Adipocyte (in vitro differentiated cells): Measurements from ENCODE around the gene PGGHG.
"Not testable (repeated sequence)": the region's sequence is repeated elsewhere in the genome, so short reads cannot be mapped to it uniquely, and the experiment has no call there.

Source experiments
- DNase-seq: peaks from one replicate; pipeline ENCODE4 v3.0.0-alpha.2; 2015; ENCODE audit warnings: low read depth
- H3K27me3 ChIP-seq: replicated peaks from 2 replicates; pipeline ENCODE4 v1.7.0; 2013; ENCODE audit warnings: mild to moderate bottlenecking, low read length, moderate library complexity; ENCODE audit not compliant: control insufficient read depth, insufficient read depth
- H3K36me3 ChIP-seq: 2 replicates; pipeline ENCODE4 v1.7.0; 2013; ENCODE audit warnings: low read length, mild to moderate bottlenecking, moderate library complexity; ENCODE audit not compliant: control insufficient read depth, insufficient read depth, severe bottlenecking
- H3K4me1 ChIP-seq: 2 replicates; pipeline ENCODE4 v1.7.0; 2013; ENCODE audit warnings: mild to moderate bottlenecking, low read length, moderate library complexity; ENCODE audit not compliant: control insufficient read depth, insufficient read depth
- H3K4me3 ChIP-seq: 2 replicates; pipeline ENCODE4 v1.7.0; 2013; ENCODE audit warnings: mild to moderate bottlenecking, low read length, moderate library complexity
- H3K9ac ChIP-seq: 2 replicates; pipeline ENCODE4 v1.7.0; 2013; ENCODE audit warnings: mild to moderate bottlenecking, low read length, moderate library complexity
- H3K9me3 ChIP-seq: 2 replicates; pipeline ENCODE4 v1.7.0; 2013; ENCODE audit warnings: mild to moderate bottlenecking, low read length, moderate library complexity; ENCODE audit not compliant: control insufficient read depth

Gene PGGHG

GRCh38 chr11:314554-314875, 25.6 kb downstream of the PGGHG start:
- not testable (repeated sequence) for H3K27me3 ChIP-seq, H3K36me3 ChIP-seq, H3K9me3 ChIP-seq, DNase-seq
- H3K9ac ChIP-seq: peak overlapping the region; percentile 85
- peak overlapping the region; percentile 80 for H3K4me3 ChIP-seq
- H3K4me1 ChIP-seq: peaks cover 32% of the 10 kb centered on the region

- H3K36me3 ChIP-seq: no peaks in the 10 kb centered on the region
- no peaks in the 10 kb centered on the region for H3K27me3 ChIP-seq
- peaks cover 27% of the 10 kb centered on the region for H3K4me1 ChIP-seq
- DNase-seq: no peak
- H3K9me3 ChIP-seq: no peaks in the 10 kb centered on the region
- H3K4me3 ChIP-seq: peak overlapping the region; percentile 80
- H3K9ac ChIP-seq: peak overlapping the region; percentile 85
Observed at GRCh38 chr11:315051-315481, 26.1 kb downstream of the PGGHG start.

- H3K4me3 ChIP-seq: peak overlapping the region; percentile 80
- H3K9ac ChIP-seq: peak overlapping the region; percentile 85
- no peak for DNase-seq
- peaks cover 27% of the 10 kb centered on the region for H3K4me1 ChIP-seq
- no peaks in the 10 kb centered on the region for H3K36me3 ChIP-seq
- H3K27me3 ChIP-seq: no peaks in the 10 kb centered on the region
- H3K9me3 ChIP-seq: no peaks in the 10 kb centered on the region
Observed at GRCh38 chr11:315516-315994, 26.6 kb downstream of the PGGHG start.

GRCh38 chr11:316031-316701, 27.2 kb downstream of the PGGHG start:
- Histone ChIP-seq H3K9ac (peak overlapping the region; percentile 85), H3K27me3 (no peaks in the 10 kb centered on the region), H3K4me1 (peaks cover 31% of the 10 kb centered on the region), H3K4me3 (peak overlapping the region; percentile 80), H3K36me3 (no peaks in the 10 kb centered on the region), H3K9me3 (no peaks in the 10 kb centered on the region)
- DNase-seq: no peak

- H3K27me3 ChIP-seq: no peaks in the 10 kb centered on the region
Observed at GRCh38 chr11:316891-317301, 28.0 kb downstream of the PGGHG start.

GRCh38 chr11:317668-318404, 28.9 kb downstream of the PGGHG start:
- not testable (repeated sequence) for H3K36me3 ChIP-seq, H3K27me3 ChIP-seq, H3K9me3 ChIP-seq, DNase-seq
- peak overlapping the region; percentile 28 for H3K4me3 ChIP-seq
- H3K4me1 ChIP-seq: peaks cover 22% of the 10 kb centered on the region
- peak overlapping the region; percentile 49 for H3K9ac ChIP-seq

More at GRCh38 chr11:316891-317301, 28.0 kb downstream of the PGGHG start:
- no peak for DNase-seq
- Histone ChIP-seq H3K9ac (peak overlapping the region; percentile 85), H3K4me1 (peaks cover 29% of the 10 kb centered on the region), H3K9me3 (no peaks in the 10 kb centered on the region), H3K36me3 (no peaks in the 10 kb centered on the region), H3K4me3 (peak overlapping the region; percentile 80)

- H3K9ac ChIP-seq: peak overlapping the region; percentile 91
- H3K9me3 ChIP-seq, H3K27me3 ChIP-seq, H3K36me3 ChIP-seq, DNase-seq: not testable (repeated sequence)
- peak overlapping the region; percentile 89 for H3K4me3 ChIP-seq
- H3K4me1 ChIP-seq: peaks cover 15% of the 10 kb centered on the region
Observed at GRCh38 chr11:318405-319120, 29.6 kb downstream of the PGGHG start.

GRCh38 chr11:319121-319887, 30.4 kb downstream of the PGGHG start:
- not testable (repeated sequence) for DNase-seq, H3K27me3 ChIP-seq, H3K9me3 ChIP-seq, H3K36me3 ChIP-seq
- H3K9ac ChIP-seq: peak overlapping the region; percentile 91
- peak overlapping the region; percentile 89 for H3K4me3 ChIP-seq
- H3K4me1 ChIP-seq: peaks cover 19% of the 10 kb centered on the region

- DNase-seq, H3K27me3 ChIP-seq, H3K36me3 ChIP-seq, H3K9me3 ChIP-seq: not testable (repeated sequence)
- Histone ChIP-seq H3K9ac (peak overlapping the region; percentile 91), H3K4me1 (peaks cover 25% of the 10 kb centered on the region), H3K4me3 (peak overlapping the region; percentile 89)
Observed at GRCh38 chr11:319888-320273, 31.0 kb downstream of the PGGHG start.

GRCh38 chr11:324156-324555, 35.2 kb downstream of the PGGHG start:
- H3K36me3 ChIP-seq: no peaks in the 10 kb centered on the region
- DNase-seq: no peak
- H3K27me3 ChIP-seq: no peaks in the 10 kb centered on the region
- peaks cover 39% of the 10 kb centered on the region for H3K4me1 ChIP-seq
- peak overlapping the region; percentile 86 for H3K9ac ChIP-seq
- H3K4me3 ChIP-seq: no peak overlapping the region
- no peaks in the 10 kb centered on the region for H3K9me3 ChIP-seq
